GM23338 (cell line): ENCODE measurements around the gene OR4D11.

Experiments
- CTCF ChIP-seq, 2 experiments: fragments of 200-600 bp in 1 of 2; sonication (generic) in 1 of 2; conservative IDR thresholded peaks; 2 replicates each; pipeline versions ENCODE4 v1.5.1 to v1.6.1; 2016 to 2017; ENCODE audit warnings: antibody characterized with exemption in 2 of 2, low read depth in 2 of 2, mild to moderate bottlenecking in 2 of 2, moderate library complexity in 1 of 2
- POLR2AphosphoS5 ChIP-seq: IDR thresholded peaks from 2 replicates; pipeline ENCODE4 v1.6.1; 2016; ENCODE audit warnings: antibody characterized with exemption, low read depth

GRCh38 chr11:59545179-59546020 lies 42.0 kb downstream of the OR4D11 start:
- no peak for TF ChIP-seq CTCF (conservative IDR thresholded peaks at IDR 0.05; ENCODE audit: low read depth in 2 of 2)
- TF ChIP-seq POLR2AphosphoS5: no peak
